Tibial nerve (tissue), 4 donors: ENCODE measurements around the gene MBP. TPM values are rescaled to one million over a fixed set of nuclear protein-coding genes. Genes with fewer than 3 reads are reported as not detected.

Experiments
- DNase-seq, 2 donors: peaks; one replicate each; pipeline ENCODE4 v3.0.0-alpha.2; 2019; ENCODE audit warnings: low spot score in 2 of 2
- H3K27ac ChIP-seq, 4 donors: fragments of 200-600 bp; sonication (generic) in 3 of 4; one replicate each; pipeline ENCODE4 v1.5.1; 2017 to 2019; ENCODE audit warnings: mild to moderate bottlenecking in 1 of 4
- H3K27me3 ChIP-seq, 2 donors: fragments of 200-600 bp; sonication (generic) in 1 of 2; one replicate each; pipeline versions ENCODE4 v1.5.1 to v1.6.0; 2017 to 2019
- H3K36me3 ChIP-seq, 3 donors: fragments of 200-600 bp; sonication (generic); one replicate each; pipeline ENCODE4 v1.5.1; 2018 to 2019
- H3K4me1 ChIP-seq, 4 donors: fragments of 200-600 bp; sonication (generic) in 3 of 4; one replicate each; pipeline ENCODE4 v1.5.1; 2017 to 2019
- H3K4me3 ChIP-seq, 4 donors: fragments of 200-600 bp; sonication (generic) in 3 of 4; one replicate each; pipeline ENCODE4 v1.5.1; 2017 to 2019; ENCODE audit warnings: mild to moderate bottlenecking in 1 of 4, moderate library complexity in 1 of 4
- H3K9me3 ChIP-seq, 4 donors: fragments of 200-600 bp; sonication (generic) in 3 of 4; one replicate each; pipeline ENCODE4 v1.5.1; 2017 to 2019
- CTCF ChIP-seq, 5 experiments: fragments of 200-600 bp in 3 of 5; fragments of 450-650 bp in 2 of 5; sonication (generic) in 3 of 5; IDR thresholded peaks; one replicate each; pipeline ENCODE4 v1.5.1; 2016 to 2019; ENCODE audit warnings: antibody characterized with exemption in 5 of 5, mild to moderate bottlenecking in 3 of 5, moderate library complexity in 2 of 5
- EP300 ChIP-seq, 2 donors: sonication (generic); formaldehyde crosslinking; IDR thresholded peaks; one replicate each; pipeline ENCODE4 v1.6.1; 2017; ENCODE audit warnings: antibody characterized with exemption in 2 of 2, mild to moderate bottlenecking in 1 of 2
- POLR2A ChIP-seq, 2 donors: fragments of 450-650 bp; IDR thresholded peaks; one replicate each; pipeline ENCODE4 v1.6.1; 2017; ENCODE audit warnings: antibody characterized with exemption in 2 of 2, mild to moderate bottlenecking in 2 of 2, moderate library complexity in 2 of 2
- WGBS, 2 donors: methylation state at CpG; one replicate each; pipeline ENCODE4 v1.1.5; 2018; 5-methylcytosine and 5-hydroxymethylcytosine counted together
- total RNA-seq, 4 donors: library from RNA; depleted of rRNA; stranded (reverse); fragments of >200 nt; gene quantifications; one replicate each; pipeline ENCODE4 v1.1.0, GENCODE V29; 2016

MBP gene
- total RNA-seq, 4 donors from 2014 or later: 831 to 1,485 (median 1,405) TPM

- no peaks in the 10 kb centered on the region for H3K9me3 ChIP-seq
- no peak overlapping the region for H3K4me3 ChIP-seq
- TF ChIP-seq EP300 (IDR thresholded peaks at IDR 0.05) (no peak), CTCF (IDR thresholded peaks at IDR 0.05) (no peak)
- DNase-seq: no peak
- H3K4me1 ChIP-seq: peaks cover 0 to 45% (median 26%) of the 10 kb centered on the region in 4 donors
- no peak overlapping the region for H3K27ac ChIP-seq
- no peaks in the 10 kb centered on the region for H3K36me3 ChIP-seq
- 73 to 76% methylated on average over 10 to 11 of the region's 11 CpGs for WGBS, 2 donors
- H3K27me3 ChIP-seq: no peaks in the 10 kb centered on the region
These were observed 35.4 kb downstream of the MBP start for GRCh38 chr18:77096936-77097886.

- no peak overlapping the region for H3K27ac ChIP-seq
These were observed 36.9 kb downstream of the MBP start for GRCh38 chr18:77095391-77096371.

GRCh38 chr18:77093586-77093985 is 39.0 kb downstream of the MBP start:
- H3K4me1 ChIP-seq: peaks cover 0 to 16% (median 3%) of the 10 kb centered on the region in 4 donors
- TF ChIP-seq POLR2A (IDR thresholded peaks at IDR 0.05) (no peak), EP300 (IDR thresholded peaks at IDR 0.05) (no peak), CTCF (IDR thresholded peaks at IDR 0.05) (no peak)
- H3K27me3 ChIP-seq: no peaks in the 10 kb centered on the region
- no peaks in the 10 kb centered on the region for H3K9me3 ChIP-seq
- no peaks in the 10 kb centered on the region for H3K36me3 ChIP-seq
- no peak overlapping the region for H3K4me3 ChIP-seq
- DNase-seq: no peak
- 75 to 77% methylated on average over 12 of the region's 12 CpGs for WGBS, 2 donors
- H3K27ac ChIP-seq: no peak overlapping the region

More at GRCh38 chr18:77095391-77096371, 36.9 kb downstream of the MBP start:
- Histone ChIP-seq H3K36me3 (no peaks in the 10 kb centered on the region), H3K4me3 (no peak overlapping the region), H3K4me1 (peaks cover 0 to 30% (median 12%) of the 10 kb centered on the region in 4 donors), H3K9me3 (no peaks in the 10 kb centered on the region), H3K27me3 (no peaks in the 10 kb centered on the region)
- TF ChIP-seq EP300 (IDR thresholded peaks at IDR 0.05) (no peak), CTCF (IDR thresholded peaks at IDR 0.05) (no peak), POLR2A (IDR thresholded peaks at IDR 0.05) (no peak)
- 82 to 89% methylated on average over 13 of the region's 13 CpGs for WGBS, 2 donors
- DNase-seq: no peak

GRCh38 chr18:77093067-77093430 is 39.5 kb downstream of the MBP start:
- no peak for DNase-seq
- no peaks in the 10 kb centered on the region for H3K27me3 ChIP-seq
- H3K4me3 ChIP-seq: no peak overlapping the region
- WGBS, 2 donors: 61 to 63% methylated on average over 16 of the region's 16 CpGs
- H3K4me1 ChIP-seq: peaks cover 0 to 12% (median 0%) of the 10 kb centered on the region in 4 donors
- H3K36me3 ChIP-seq: no peaks in the 10 kb centered on the region
- peak overlapping the region in 1 of 4 donors; percentile 9 for H3K27ac ChIP-seq
- no peak for TF ChIP-seq POLR2A (IDR thresholded peaks at IDR 0.05)
- no peak for TF ChIP-seq EP300 (IDR thresholded peaks at IDR 0.05)
- TF ChIP-seq CTCF (IDR thresholded peaks at IDR 0.05): no peak
- no peaks in the 10 kb centered on the region for H3K9me3 ChIP-seq
